HCT116 (cell line): ENCODE results near the gene CACNA2D2.

Experiments
- FOSL1 ChIP-seq: IDR thresholded peaks from 2 replicates; pipeline ENCODE4 v1.6.1; 2012; ENCODE audit warnings: low read depth
- TF ChIP-seq, protein P1 (sequence below): IDR thresholded peaks from 2 replicates; pipeline ENCODE4 v1.6.1; 2012
- TF ChIP-seq, protein P2 (sequence below): IDR thresholded peaks from 2 replicates; pipeline ENCODE4 v1.6.1; 2012; ENCODE audit warnings: low read depth

DNA sequence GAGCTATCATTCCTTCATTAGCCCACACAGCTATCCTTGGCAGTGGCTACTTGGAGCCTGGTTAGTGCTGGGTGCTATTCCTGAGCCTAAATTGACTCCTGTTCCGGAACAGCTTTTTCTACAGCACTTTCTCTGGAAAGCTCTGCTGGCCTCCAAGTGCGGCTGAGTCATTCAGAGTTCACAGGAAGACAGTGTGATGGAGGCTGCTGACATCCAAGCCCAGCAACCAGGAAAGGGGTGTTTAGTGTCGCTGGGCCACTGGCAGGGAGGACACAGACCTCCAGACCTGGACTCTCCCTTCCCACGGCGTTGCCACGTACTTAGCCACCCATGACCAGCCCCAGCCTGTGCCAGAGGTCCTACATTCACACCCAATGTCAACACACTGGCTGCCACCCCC, 28.7 kb downstream of the CACNA2D2 start:
- no peak for TF ChIP-seq FOSL1
- TF ChIP-seq, protein P1, sequence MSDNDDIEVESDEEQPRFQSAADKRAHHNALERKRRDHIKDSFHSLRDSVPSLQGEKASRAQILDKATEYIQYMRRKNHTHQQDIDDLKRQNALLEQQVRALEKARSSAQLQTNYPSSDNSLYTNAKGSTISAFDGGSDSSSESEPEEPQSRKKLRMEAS = no peak
- TF ChIP-seq, protein P2, sequence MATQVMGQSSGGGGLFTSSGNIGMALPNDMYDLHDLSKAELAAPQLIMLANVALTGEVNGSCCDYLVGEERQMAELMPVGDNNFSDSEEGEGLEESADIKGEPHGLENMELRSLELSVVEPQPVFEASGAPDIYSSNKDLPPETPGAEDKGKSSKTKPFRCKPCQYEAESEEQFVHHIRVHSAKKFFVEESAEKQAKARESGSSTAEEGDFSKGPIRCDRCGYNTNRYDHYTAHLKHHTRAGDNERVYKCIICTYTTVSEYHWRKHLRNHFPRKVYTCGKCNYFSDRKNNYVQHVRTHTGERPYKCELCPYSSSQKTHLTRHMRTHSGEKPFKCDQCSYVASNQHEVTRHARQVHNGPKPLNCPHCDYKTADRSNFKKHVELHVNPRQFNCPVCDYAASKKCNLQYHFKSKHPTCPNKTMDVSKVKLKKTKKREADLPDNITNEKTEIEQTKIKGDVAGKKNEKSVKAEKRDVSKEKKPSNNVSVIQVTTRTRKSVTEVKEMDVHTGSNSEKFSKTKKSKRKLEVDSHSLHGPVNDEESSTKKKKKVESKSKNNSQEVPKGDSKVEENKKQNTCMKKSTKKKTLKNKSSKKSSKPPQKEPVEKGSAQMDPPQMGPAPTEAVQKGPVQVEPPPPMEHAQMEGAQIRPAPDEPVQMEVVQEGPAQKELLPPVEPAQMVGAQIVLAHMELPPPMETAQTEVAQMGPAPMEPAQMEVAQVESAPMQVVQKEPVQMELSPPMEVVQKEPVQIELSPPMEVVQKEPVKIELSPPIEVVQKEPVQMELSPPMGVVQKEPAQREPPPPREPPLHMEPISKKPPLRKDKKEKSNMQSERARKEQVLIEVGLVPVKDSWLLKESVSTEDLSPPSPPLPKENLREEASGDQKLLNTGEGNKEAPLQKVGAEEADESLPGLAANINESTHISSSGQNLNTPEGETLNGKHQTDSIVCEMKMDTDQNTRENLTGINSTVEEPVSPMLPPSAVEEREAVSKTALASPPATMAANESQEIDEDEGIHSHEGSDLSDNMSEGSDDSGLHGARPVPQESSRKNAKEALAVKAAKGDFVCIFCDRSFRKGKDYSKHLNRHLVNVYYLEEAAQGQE = no peak
